NT2/D1 (cell line): ENCODE data around the gene C1orf122.

Source experiments
- YY1 ChIP-seq: IDR thresholded peaks from 2 replicates; pipeline ENCODE4 v1.6.1; 2011; ENCODE audit not compliant: insufficient read length, insufficient read depth
- ZNF274 ChIP-seq: IDR thresholded peaks from 2 replicates; pipeline ENCODE4 v1.6.1; 2011; ENCODE audit warnings: mild to moderate bottlenecking, low read depth, low read length

DNA sequence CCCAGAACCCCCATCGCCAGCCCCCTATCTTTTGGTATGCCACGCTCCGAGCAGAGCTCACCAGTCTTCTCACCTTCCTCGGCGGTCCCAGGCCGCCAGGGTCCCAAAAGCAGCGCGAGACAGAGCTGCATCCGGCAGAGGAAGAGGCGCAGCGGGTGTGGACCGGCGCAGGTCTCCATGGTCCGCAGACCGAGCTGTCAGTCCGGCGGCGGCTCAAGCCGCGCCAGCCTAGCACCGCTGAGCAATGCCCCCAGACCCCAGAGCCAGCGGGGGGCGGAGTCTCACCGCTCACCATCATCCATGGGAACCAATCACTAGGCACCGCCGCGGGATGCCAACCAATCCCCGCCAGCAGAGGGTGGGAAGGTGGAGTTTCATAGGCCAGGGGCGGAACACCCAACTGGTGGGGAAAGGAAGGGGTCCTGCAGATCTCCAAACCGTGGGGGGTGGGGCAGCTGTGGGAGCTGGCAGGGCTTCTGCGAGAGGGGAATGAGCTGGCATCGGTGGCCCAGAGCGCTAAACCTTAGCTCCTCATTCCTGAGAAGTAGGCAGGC is 42.6 kb upstream of the C1orf122 start, which contains the start of gene EPHA10:
- TF ChIP-seq YY1 (no peak), ZNF274 (no peak)
